HG03064 (cell line): Measurements from ENCODE around the gene SPDYE6.
"Not testable (repeated sequence)": the region's sequence is repeated elsewhere in the genome, so short reads cannot be mapped to it uniquely, and the experiment has no call there.

Experiments
- ATAC-seq: cut with Tn5 transposase; IDR thresholded peaks from one replicate; pipeline ENCODE4 v1.9.1; 2021; ENCODE audit warnings: low read depth; ENCODE audit not compliant: unreplicated experiment

Gene SPDYE6

GRCh38 chr7:102364394-102364886 is 8.2 kb upstream of the SPDYE6 start:
- not testable (repeated sequence) for ATAC-seq

GRCh38 chr7:102363549-102364393 is 7.5 kb upstream of the SPDYE6 start:
- peak; percentile 98 for ATAC-seq

- ATAC-seq = not testable (repeated sequence)
These were observed 9.3 kb downstream of the SPDYE6 start for GRCh38 chr7:102346983-102347382.

GRCh38 chr7:102340599-102341368 is 15.5 kb downstream of the SPDYE6 start:
- not testable (repeated sequence) for ATAC-seq

GRCh38 chr7:102337420-102337819 is 18.8 kb downstream of the SPDYE6 start:
- ATAC-seq = not testable (repeated sequence)

GRCh38 chr7:102337002-102337401 is 19.2 kb downstream of the SPDYE6 start:
- not testable (repeated sequence) for ATAC-seq

GRCh38 chr7:102335574-102335973 is 20.7 kb downstream of the SPDYE6 start:
- not testable (repeated sequence) for ATAC-seq

GRCh38 chr7:102330666-102331460 is 25.4 kb downstream of the SPDYE6 start:
- not testable (repeated sequence) for ATAC-seq

GRCh38 chr7:102329366-102329765 is 26.9 kb downstream of the SPDYE6 start:
- ATAC-seq = not testable (repeated sequence)

GRCh38 chr7:102328863-102329262 is 27.4 kb downstream of the SPDYE6 start:
- ATAC-seq = not testable (repeated sequence)

GRCh38 chr7:102327183-102327582 is 29.1 kb downstream of the SPDYE6 start:
- ATAC-seq = not testable (repeated sequence)

GRCh38 chr7:102326157-102326889 is 29.9 kb downstream of the SPDYE6 start:
- ATAC-seq = no peak

GRCh38 chr7:102325106-102325505 is 31.1 kb downstream of the SPDYE6 start:
- ATAC-seq = not testable (repeated sequence)

GRCh38 chr7:102323914-102324195 is 32.4 kb downstream of the SPDYE6 start:
- no peak for ATAC-seq

- ATAC-seq = no peak
These were observed 34.0 kb downstream of the SPDYE6 start for GRCh38 chr7:102322202-102322715.

- ATAC-seq = no peak
These were observed 34.7 kb downstream of the SPDYE6 start for GRCh38 chr7:102321351-102322201.

GRCh38 chr7:102320601-102321350 is 35.5 kb downstream of the SPDYE6 start:
- ATAC-seq = no peak

- no peak for ATAC-seq
These were observed 36.1 kb downstream of the SPDYE6 start for GRCh38 chr7:102320181-102320580.
